ENCODE measurements around the gene ASB5.

- TF ChIP-seq CTCF (conservative IDR thresholded peaks at IDR 0.05 in 1 of 2, IDR thresholded peaks at IDR 0.05 in 1 of 2; ENCODE audit: low read depth in 1 of 2, low read length in 2 of 2) (no peak), EZH2 (IDR thresholded peaks at IDR 0.05; ENCODE audit: low read length, missing control alignments) (no peak)
Measured at GRCh38 chr4:176287546-176287945, 18.5 kb upstream of the ASB5 start.

All from fibroblast of lung (primary cell).